ENCODE measurements around the gene ADD3.
A peak's percentile ranks its signal among the peaks of the same experiment; 100 is the strongest.

Gene ADD3

DNA sequence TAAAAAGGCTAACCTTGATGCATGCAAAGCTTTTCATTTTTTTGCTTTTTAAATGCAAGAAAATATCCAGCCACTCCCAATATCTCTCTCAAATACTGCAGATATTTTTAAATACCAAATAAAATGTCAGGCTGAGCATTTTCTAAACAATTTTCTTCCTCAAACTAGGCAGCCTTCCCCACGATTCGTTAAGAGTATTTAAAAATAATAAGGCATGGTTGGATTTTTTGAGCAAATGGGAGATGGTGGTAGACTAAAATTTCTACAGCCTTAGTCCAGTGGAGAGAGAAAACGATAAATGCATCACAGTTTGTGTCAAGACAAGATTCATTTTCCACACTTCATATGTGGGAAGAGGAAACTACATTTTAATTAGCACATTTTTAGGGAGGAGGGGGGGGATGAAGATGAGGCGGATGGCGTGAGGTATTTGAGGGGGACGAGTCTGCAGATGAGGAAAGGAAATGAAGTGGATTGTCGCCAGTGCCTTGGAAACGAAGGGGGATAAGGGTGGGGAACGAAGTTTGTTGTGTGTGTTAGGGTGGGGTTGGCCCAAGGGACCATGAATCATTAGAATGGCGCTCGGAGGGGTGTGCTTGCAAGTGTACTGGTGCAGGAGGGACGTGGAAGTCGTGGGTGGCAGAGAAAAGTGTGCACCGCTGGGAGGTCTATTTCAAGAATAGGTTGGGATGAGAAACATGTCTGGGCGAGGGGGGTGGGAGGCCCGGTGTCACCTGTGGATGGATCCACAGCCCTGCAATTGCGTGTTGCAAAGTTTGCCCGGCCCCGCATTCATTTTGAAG lies 1.2 kb upstream of the ADD3 start:
- no peak for DNase-seq

GRCh38 chr10:110007161-110007700 lies 553 bp upstream of the ADD3 start:
- DNase-seq: no peak

DNA sequence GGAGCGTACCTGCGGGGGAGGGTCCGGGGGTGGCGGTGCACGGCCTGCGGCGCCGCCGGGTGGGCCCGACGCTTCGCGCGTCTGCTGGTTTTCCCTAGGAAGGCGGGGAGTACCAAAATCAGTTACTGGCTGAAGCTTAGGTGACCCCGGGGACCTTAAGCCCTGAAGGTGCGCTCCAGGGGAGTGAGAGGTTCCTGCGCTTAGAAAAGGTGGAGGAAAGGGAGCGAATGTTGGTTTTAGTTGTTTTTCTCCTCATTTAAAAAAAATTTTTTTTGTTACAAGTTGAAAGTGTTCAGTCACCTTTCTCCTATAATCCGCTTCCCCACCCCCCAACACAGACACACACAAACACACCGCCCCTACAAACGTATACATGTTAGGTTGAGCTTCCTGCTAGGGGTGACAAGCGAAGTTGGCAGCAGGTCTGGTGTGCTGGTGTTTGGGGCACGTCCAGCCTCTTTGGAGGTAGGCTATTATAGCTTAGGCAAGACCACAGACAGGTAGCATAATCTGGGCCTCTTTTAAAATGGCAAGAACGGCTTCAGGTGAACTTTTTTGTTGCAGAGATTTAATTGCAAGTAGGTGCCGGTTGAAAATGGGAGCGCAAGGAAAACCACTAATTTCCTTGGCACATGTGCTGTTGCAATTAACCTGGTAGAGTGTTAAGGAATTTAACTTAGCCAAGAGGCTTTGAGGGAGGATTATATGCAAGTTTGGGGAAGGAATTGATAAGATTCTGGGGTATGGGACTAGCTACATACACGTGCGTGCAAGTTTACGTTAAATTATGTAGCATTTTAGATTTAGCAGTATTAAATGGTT lies 945 bp downstream of the ADD3 start:
- peak; percentile 71 for DNase-seq

DNA sequence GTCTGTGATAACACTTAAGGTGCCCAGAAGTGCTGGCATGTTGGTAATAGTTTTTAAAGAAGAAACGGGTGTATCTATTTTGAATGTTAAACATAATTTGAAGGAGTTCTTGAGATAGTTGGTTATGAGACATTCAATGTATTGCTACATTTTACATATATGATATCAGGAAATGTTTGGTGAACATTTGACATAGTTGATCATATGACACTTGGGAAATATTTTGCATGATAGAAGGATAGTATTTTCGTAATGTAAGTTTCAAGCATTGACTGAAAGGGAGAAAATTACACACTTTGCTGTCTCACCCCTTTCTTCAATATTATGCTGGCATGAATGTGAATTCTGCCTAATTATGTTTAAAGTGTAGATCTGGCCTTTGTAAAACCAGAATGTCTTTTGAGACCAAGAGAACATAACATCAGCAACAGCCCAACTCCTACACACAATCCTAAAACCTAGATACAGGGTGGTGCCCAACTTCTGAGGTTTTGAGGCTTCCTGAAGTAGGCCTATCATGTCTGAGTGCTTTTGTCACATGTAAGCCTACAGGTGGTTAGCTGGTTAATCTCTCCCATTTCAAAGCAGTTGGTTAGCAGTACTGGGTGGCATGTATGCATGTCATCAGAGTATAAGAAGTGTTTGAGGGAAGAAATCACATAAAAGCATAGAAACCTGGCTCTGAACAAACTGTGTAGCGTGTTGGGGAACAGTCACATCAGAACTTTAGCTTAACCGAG lies 2.1 kb downstream of the ADD3 start:
- peak; percentile 85 for DNase-seq

DNA sequence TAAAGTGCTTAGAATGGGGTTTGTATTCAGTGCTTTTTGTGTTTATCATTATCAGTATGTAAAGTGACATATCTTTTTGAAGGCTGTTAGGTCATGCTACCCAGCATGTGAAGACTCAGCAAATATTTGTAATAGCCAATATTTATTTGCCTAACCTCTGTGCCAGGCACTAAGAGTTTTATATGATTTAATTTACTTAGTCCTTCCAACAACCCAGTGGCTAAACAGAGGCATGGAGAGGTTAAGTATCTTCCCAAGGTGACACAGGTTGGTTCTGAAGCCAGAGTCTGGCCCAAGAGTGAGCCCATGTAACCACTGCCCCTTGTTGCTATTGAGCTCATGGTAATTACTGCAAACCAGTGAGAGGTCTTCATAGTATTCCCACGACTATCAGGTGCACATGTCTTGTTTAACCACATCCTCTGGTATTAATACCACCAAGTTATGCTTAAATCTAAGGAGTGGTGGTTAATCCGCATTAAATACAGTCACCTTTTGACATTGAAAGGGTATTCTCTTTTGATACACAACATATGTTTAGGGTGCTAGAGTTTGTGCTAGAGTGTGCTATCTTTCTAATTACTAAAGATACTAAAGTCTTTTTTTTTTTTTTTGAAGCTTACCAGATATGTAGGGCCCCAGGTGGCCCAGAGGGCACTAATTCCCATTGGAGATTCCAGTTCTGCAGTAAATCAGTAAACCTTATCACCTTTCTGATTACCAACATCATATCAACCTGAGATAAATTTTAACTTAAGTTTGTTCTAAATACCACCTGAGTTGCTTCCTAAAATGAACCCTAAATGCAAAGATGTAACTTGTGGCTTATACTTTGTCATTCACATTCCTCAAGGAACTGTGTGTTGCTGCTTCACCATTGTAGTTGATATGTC lies 2.9 kb downstream of the ADD3 start:
- DNase-seq: no peak

DNA sequence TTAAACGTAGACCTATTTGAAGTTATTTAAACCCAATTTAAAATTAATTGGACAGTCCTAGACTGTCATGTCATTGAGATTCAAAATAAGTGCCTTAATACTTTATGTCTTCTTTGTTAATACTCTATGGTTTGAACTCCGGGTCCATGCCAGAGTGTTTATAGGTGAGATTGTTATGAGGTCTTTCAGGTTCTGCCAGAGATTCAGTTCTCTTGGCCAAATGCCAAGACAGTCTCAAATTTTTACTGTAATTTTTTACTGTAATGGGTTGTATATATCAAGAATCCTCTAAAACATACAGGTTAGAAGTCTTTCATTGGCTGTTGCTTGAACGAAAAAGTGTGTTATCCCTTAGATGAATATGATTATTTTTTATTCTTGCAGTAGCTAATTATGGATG lies 3.9 kb downstream of the ADD3 start:
- no peak for DNase-seq

GRCh38 chr10:110013630-110014293 lies 6.0 kb downstream of the ADD3 start:
- peak; percentile 56 for DNase-seq

DNA sequence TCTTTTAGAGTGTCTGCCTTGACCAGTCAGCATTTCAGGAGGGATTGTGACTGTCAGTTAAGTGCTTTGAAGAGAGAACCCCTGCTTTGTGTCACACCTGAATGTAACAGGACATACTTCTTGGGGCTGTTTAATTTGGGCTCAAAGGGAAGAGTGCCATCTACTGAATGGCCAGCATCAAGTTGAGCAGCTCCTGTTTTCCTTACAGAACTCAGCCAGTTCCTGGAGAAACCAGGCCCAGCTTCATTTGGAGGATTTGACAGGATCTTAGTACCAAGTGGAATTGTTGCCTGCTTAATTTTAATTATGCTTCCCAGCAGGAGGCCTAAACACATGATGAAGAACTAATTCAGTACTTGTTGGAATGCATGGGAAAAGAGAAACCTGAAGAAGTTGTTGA lies 8.3 kb downstream of the ADD3 start:
- DNase-seq: no peak

GRCh38 chr10:110017052-110017451 lies 9.3 kb downstream of the ADD3 start:
- DNase-seq: no peak

- DNase-seq: no peak
These were observed 10.1 kb downstream of the ADD3 start for GRCh38 chr10:110017907-110018306.

DNA sequence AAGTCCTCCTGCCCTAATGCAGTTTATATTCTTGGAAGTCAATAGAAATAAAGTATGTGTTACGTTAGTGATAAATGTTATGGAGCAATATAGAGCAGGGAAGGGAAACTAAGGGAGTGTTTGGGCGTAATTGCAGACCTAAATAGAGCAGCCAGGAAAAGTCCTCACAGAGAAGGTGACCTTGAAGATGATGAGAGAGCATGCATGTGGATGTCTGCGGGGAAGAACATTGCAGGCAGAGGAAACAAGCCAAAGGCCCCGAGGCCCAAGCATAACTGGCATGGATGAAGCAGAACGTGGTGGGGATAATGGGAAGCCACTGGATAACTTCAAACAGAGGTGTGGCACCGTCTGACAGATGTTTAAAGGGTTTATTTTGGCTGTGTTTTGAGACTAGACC lies 12.5 kb downstream of the ADD3 start:
- DNase-seq: no peak

DNA sequence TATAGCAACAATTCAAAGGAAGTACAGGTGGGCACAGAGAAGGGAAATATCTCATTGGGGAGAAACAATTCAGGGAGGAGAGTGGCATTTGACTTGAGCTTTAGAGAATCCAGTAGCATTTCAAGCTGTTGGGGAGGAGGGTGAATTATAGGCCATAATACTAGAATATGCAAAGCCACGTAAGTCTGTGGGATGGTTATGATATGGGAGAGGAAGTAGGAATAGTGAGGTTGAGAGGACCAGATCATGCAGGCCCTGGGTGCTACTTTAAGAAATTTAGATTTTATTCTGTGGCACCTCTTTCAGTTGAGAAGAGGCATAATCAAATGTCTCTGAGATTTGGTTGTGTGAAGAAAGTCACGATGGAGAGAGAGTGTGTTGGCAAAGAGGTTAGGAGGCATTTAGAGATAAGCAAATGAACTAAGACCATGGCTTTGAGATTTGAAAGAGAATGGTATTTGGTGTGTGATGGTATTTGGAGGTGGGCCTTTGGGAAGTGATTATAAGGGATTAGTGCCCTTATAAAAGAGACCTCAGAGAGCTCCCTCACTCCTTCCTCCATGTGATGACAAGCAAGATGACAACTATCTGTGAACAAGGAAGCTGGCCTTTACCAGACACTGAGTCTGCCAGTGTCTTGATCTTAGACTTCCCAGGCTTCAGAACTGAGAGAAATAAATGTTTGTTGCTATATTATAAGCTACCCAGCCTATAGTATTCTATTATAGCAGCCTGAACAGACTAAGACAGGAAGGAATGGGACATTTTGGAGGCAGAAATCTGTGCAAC lies 15.1 kb downstream of the ADD3 start:
- no peak for DNase-seq

GRCh38 chr10:110023785-110024465 lies 16.1 kb downstream of the ADD3 start:
- no peak for DNase-seq

DNA sequence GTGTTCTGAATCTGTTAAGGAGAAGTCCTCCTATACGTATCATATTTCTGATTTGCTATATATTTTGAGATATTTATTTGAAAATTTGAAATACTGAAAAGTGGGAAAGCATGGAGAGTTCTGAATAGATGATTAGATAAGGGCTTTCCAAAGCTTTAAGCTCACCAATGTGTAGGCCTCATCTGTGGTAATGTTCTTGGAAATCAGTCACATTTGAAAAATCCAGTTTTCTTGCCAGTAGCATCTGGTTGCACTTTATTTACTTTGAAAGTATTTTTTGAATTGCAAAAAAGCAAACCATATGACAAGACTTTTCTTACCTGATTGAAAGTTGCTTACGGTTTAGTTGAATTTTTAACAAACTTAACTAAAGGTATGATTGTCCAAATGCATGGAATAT lies 21.7 kb downstream of the ADD3 start:
- no peak for DNase-seq

DNA sequence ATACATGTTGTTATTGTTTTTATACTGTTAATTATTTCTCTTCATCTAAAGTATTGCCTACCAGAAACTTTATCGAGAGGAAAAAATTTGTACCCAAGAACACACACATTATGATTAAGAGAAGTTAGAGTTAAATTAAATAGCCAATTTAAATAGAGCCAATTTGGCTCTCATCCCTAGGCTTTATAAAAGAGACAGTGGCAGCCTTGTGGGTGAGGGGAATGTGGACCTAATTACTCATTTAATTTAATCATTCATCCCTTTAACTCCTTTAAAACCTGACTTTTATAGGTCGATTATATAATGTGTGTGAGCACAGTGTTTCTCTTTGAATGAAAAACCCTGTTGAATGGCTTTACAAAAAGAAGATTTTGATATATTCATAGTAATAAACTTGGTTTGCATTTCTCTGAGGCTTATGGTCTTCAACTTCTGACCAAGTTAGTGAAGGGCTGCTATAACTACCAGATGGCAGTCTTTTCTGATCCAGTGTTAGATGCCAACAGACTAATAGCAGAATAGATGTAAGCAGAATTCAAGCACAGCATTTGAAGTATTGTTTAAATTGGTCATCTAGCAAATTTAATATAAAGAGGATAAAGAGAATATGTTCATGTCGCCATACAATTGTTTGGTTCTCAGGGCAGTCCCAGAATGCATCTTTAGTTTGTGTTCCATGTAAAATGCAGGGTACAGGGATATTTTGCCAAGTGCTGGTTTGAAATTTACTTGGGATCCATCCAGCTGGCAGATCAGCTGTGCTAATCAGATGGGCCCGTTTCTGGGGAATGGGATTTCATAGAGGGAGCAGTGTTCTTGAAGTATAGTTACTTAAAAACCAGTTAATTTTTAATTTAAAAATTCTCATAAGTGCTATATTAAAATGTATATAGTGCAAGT lies 25.3 kb downstream of the ADD3 start:
- DNase-seq: no peak

DNA sequence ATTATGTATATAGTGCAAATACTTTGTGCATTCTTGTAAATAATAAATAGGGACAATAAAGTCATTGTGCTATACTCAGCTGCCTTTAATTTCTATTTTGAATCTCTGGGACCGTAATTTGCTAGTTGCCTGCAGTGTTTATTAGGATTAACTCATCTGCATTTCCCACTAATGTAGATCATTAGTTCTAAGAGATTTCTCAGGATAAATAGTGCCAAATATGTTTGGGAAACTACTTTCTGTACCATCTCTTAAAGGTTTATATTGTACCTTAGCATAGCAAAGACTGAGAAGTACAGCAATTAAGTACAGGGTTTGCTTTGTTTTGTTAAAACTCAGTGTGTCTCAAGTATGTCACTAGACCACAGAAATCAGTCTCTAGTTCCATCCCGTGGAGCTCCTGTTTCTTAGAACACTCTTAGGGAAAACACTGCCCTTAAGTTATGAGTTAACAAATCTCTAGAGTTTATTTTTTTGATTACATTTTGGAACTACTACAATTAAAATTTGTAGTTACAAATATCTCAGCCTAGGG lies 26.0 kb downstream of the ADD3 start:
- DNase-seq: no peak

DNA sequence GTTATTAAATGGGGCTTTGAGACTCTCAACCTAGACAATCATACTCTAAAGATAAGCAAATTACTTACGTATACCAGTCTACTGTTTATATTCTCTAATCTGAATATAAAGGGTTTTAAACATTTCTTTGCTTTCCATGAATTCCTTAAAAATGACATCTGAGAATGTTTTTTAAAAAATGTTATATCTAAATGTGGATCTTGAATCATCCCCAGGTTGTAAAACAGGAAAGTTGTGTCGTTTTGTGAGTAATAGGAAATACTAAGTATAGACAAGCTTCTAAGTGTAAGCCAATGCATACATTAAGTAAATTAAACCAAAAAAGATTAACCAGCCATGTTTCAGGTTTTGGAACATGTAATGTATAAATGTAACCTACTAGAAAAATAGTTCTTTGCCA lies 26.8 kb downstream of the ADD3 start:
- DNase-seq: no peak

- peak; percentile 62 for DNase-seq
These were observed 27.5 kb downstream of the ADD3 start for GRCh38 chr10:110035070-110035921.

All from activated CD4-positive, alpha-beta T cell treated with anti-CD3 and anti-CD28 coated beads, Interleukin-10, Interleukin-2, amounts not matched to agents 100 ng/mL and 50 ng/mL, durations not matched to agents 16 hours and 8 hours (primary cell).